Stimulated activated CD8-positive, alpha-beta memory T cell treated with anti-CD3 and anti-CD28 coated beads, Interleukin-12 subunit alpha, Interleukin-12 subunit beta, amount 100 ng/mL, for 1 hour (primary cell): ENCODE measurements around the gene KLF13.

ENCODE experiments used
- DNase-seq: peaks from one replicate; pipeline ENCODE4 v3.0.0-alpha.2; 2020; ENCODE audit warnings: low read depth

Gene KLF13

GRCh38 chr15:31401282-31401681 is 74.6 kb downstream of the KLF13 start:
- no peak for DNase-seq

GRCh38 chr15:31402003-31402402 is 75.4 kb downstream of the KLF13 start:
- DNase-seq, result no peak

GRCh38 chr15:31402511-31403056 is 75.9 kb downstream of the KLF13 start:
- no peak for DNase-seq

GRCh38 chr15:31403096-31403495 is 76.5 kb downstream of the KLF13 start:
- DNase-seq, result no peak

- no peak for DNase-seq
Observed at GRCh38 chr15:31403606-31404005, 77.0 kb downstream of the KLF13 start.

- DNase-seq, result no peak
Observed at GRCh38 chr15:31404345-31404744, 77.7 kb downstream of the KLF13 start.

- DNase-seq, result no peak
Observed at GRCh38 chr15:31405200-31405920, 78.7 kb downstream of the KLF13 start.

- no peak for DNase-seq
Observed at GRCh38 chr15:31407376-31407775, 80.7 kb downstream of the KLF13 start.

- no peak for DNase-seq
Observed at GRCh38 chr15:31407851-31408250, 81.2 kb downstream of the KLF13 start.

- no peak for DNase-seq
Observed at GRCh38 chr15:31408724-31409123, 82.1 kb downstream of the KLF13 start.

GRCh38 chr15:31409171-31409570 is 82.5 kb downstream of the KLF13 start:
- no peak for DNase-seq

- no peak for DNase-seq
Observed at GRCh38 chr15:31412824-31413223, 86.2 kb downstream of the KLF13 start.

- no peak for DNase-seq
Observed at GRCh38 chr15:31415201-31415600, 88.6 kb downstream of the KLF13 start.

- DNase-seq, result no peak
Observed at GRCh38 chr15:31419820-31420219, 93.2 kb downstream of the KLF13 start.

GRCh38 chr15:31427411-31427810 is 100.8 kb downstream of the KLF13 start:
- no peak for DNase-seq
